Dendritic cell treated with granulocyte-macrophage colony-stimulating factor and Interleukin-4, amounts not matched to agents 40 ng/mL and 50 ng/mL, for 4 days (primary cell): ENCODE measurements around the gene RPUSD1.

Experiments
- H3K27ac Mint-ChIP-seq: one replicate; pipeline ENCODE4 v1.8.0; 2022; ENCODE audit warnings: mild to moderate bottlenecking, mixed read lengths
- H3K27me3 Mint-ChIP-seq: one replicate; pipeline ENCODE4 v1.8.0; 2022; ENCODE audit warnings: mild to moderate bottlenecking, mixed read lengths
- H3K36me3 Mint-ChIP-seq: one replicate; pipeline ENCODE4 v1.8.0; 2022; ENCODE audit warnings: low read depth, mixed read lengths
- H3K4me1 Mint-ChIP-seq: one replicate; pipeline ENCODE4 v1.8.0; 2022; ENCODE audit warnings: low read depth, mixed read lengths
- H3K4me3 Mint-ChIP-seq: one replicate; pipeline ENCODE4 v1.8.0; 2022; ENCODE audit warnings: mild to moderate bottlenecking, moderate library complexity, mixed read lengths
- H3K9me3 Mint-ChIP-seq: one replicate; pipeline ENCODE4 v1.8.0; 2022; ENCODE audit warnings: mixed read lengths
- intact Hi-C: fragments of 100-400 bp; cut with micrococcal nuclease; formaldehyde crosslinking; loops from one replicate; pipeline ENCODE4 v1.15.0; 2022

The RPUSD1 gene

GRCh38 chr16:799111-799947 lies 11.1 kb upstream of the RPUSD1 start:
- Mint-ChIP-seq H3K9me3 (no peaks in the 10 kb centered on the region), H3K36me3 (peaks cover 10% of the 10 kb centered on the region), H3K27me3 (peaks cover 56% of the 10 kb centered on the region), H3K4me1 (no peaks in the 10 kb centered on the region), H3K27ac (no peak overlapping the region), H3K4me3 (no peak overlapping the region)
- intact Hi-C loops, result no loop called here

GRCh38 chr16:798666-799065 lies 10.5 kb upstream of the RPUSD1 start:
- no peak overlapping the region for H3K27ac Mint-ChIP-seq
- no peak overlapping the region for H3K4me3 Mint-ChIP-seq
- intact Hi-C loops, result no loop called here
- peaks cover 54% of the 10 kb centered on the region for H3K27me3 Mint-ChIP-seq
- peaks cover 13% of the 10 kb centered on the region for H3K36me3 Mint-ChIP-seq
- H3K4me1 Mint-ChIP-seq, result no peaks in the 10 kb centered on the region
- H3K9me3 Mint-ChIP-seq, result no peaks in the 10 kb centered on the region

- Mint-ChIP-seq H3K27ac (no peak overlapping the region), H3K36me3 (peaks cover 18% of the 10 kb centered on the region), H3K9me3 (no peaks in the 10 kb centered on the region), H3K4me1 (no peaks in the 10 kb centered on the region), H3K27me3 (peaks cover 45% of the 10 kb centered on the region), H3K4me3 (no peak overlapping the region)
- intact Hi-C loops, result no loop called here
Measured at GRCh38 chr16:797686-798085, 9.5 kb upstream of the RPUSD1 start.

GRCh38 chr16:797120-797420 lies 8.9 kb upstream of the RPUSD1 start:
- H3K36me3 Mint-ChIP-seq, result peaks cover 19% of the 10 kb centered on the region
- H3K27ac Mint-ChIP-seq, result no peak overlapping the region
- H3K9me3 Mint-ChIP-seq, result no peaks in the 10 kb centered on the region
- H3K4me3 Mint-ChIP-seq, result no peak overlapping the region
- no peaks in the 10 kb centered on the region for H3K4me1 Mint-ChIP-seq
- intact Hi-C loops, result no loop called here
- peaks cover 39% of the 10 kb centered on the region for H3K27me3 Mint-ChIP-seq

GRCh38 chr16:796296-797119 lies 8.3 kb upstream of the RPUSD1 start:
- Mint-ChIP-seq H3K27ac (no peak overlapping the region), H3K4me3 (no peak overlapping the region), H3K9me3 (no peaks in the 10 kb centered on the region), H3K36me3 (peaks cover 24% of the 10 kb centered on the region), H3K4me1 (no peaks in the 10 kb centered on the region), H3K27me3 (peaks cover 33% of the 10 kb centered on the region)
- intact Hi-C loops, result no loop called here

- peaks cover 32% of the 10 kb centered on the region for H3K36me3 Mint-ChIP-seq
- intact Hi-C loops, result no loop called here
- no peaks in the 10 kb centered on the region for H3K4me1 Mint-ChIP-seq
- no peak overlapping the region for H3K4me3 Mint-ChIP-seq
- no peak overlapping the region for H3K27ac Mint-ChIP-seq
- H3K9me3 Mint-ChIP-seq, result no peaks in the 10 kb centered on the region
- peaks cover 25% of the 10 kb centered on the region for H3K27me3 Mint-ChIP-seq
Measured at GRCh38 chr16:795580-796229, 7.5 kb upstream of the RPUSD1 start.

GRCh38 chr16:794853-795466 lies 6.8 kb upstream of the RPUSD1 start:
- Mint-ChIP-seq H3K27ac (no peak overlapping the region), H3K36me3 (peaks cover 33% of the 10 kb centered on the region), H3K4me1 (no peaks in the 10 kb centered on the region), H3K4me3 (no peak overlapping the region), H3K27me3 (peaks cover 18% of the 10 kb centered on the region), H3K9me3 (no peaks in the 10 kb centered on the region)
- intact Hi-C loops, result no loop called here

GRCh38 chr16:794091-794822 lies 6.1 kb upstream of the RPUSD1 start:
- no peaks in the 10 kb centered on the region for H3K9me3 Mint-ChIP-seq
- peaks cover 33% of the 10 kb centered on the region for H3K36me3 Mint-ChIP-seq
- no peak overlapping the region for H3K27ac Mint-ChIP-seq
- peaks cover 12% of the 10 kb centered on the region for H3K27me3 Mint-ChIP-seq
- H3K4me3 Mint-ChIP-seq, result no peak overlapping the region
- H3K4me1 Mint-ChIP-seq, result no peaks in the 10 kb centered on the region
- intact Hi-C loops, result no loop called here

GRCh38 chr16:793414-793813 lies 5.2 kb upstream of the RPUSD1 start:
- Mint-ChIP-seq H3K4me1 (no peaks in the 10 kb centered on the region), H3K36me3 (peaks cover 37% of the 10 kb centered on the region), H3K27ac (no peak overlapping the region), H3K4me3 (no peak overlapping the region), H3K27me3 (peaks cover 4% of the 10 kb centered on the region), H3K9me3 (no peaks in the 10 kb centered on the region)
- intact Hi-C loops, result no loop called here

- Mint-ChIP-seq H3K27me3 (no peaks in the 10 kb centered on the region), H3K27ac (no peak overlapping the region), H3K36me3 (peaks cover 40% of the 10 kb centered on the region), H3K9me3 (no peaks in the 10 kb centered on the region), H3K4me3 (no peak overlapping the region), H3K4me1 (peaks cover 4% of the 10 kb centered on the region)
- intact Hi-C loops, result no loop called here
Measured at GRCh38 chr16:792221-792995, 4.2 kb upstream of the RPUSD1 start.

- intact Hi-C loops, result no loop called here
- Mint-ChIP-seq H3K27ac (no peak overlapping the region), H3K9me3 (no peaks in the 10 kb centered on the region), H3K4me3 (no peak overlapping the region), H3K27me3 (no peaks in the 10 kb centered on the region), H3K4me1 (peaks cover 17% of the 10 kb centered on the region), H3K36me3 (peaks cover 48% of the 10 kb centered on the region)
Measured at GRCh38 chr16:791131-791530, 3.0 kb upstream of the RPUSD1 start.

- H3K4me1 Mint-ChIP-seq, result peaks cover 18% of the 10 kb centered on the region
- intact Hi-C loops, result no loop called here
- no peaks in the 10 kb centered on the region for H3K9me3 Mint-ChIP-seq
- H3K4me3 Mint-ChIP-seq, result no peak overlapping the region
- H3K27ac Mint-ChIP-seq, result no peak overlapping the region
- peaks cover 59% of the 10 kb centered on the region for H3K36me3 Mint-ChIP-seq
- H3K27me3 Mint-ChIP-seq, result no peaks in the 10 kb centered on the region
Measured at GRCh38 chr16:790086-790485, 1.9 kb upstream of the RPUSD1 start.
